SK-N-SH (cell line): Measurements from ENCODE around the gene CCNL2. TPM values are rescaled to one million over a fixed set of nuclear protein-coding genes. Genes with fewer than 3 reads are reported as not detected.
A peak's percentile ranks its signal among the peaks of the same experiment; 100 is the strongest.

Experiments used
- CTCF ChIA-PET: fragments of 300-600, 350-600 bp; formaldehyde crosslinking; extraction: SDS; loops from one replicate; lab custom pipeline; 2021; lab: Yijun Ruan, JAX
- POLR2A ChIA-PET: fragments of 350-600 bp; sonication (Branson Sonifier 250); formaldehyde crosslinking; extraction: SDS; loops from one replicate; lab custom pipeline; 2020; ENCODE audit warnings: antibody characterized with exemption, inconsistent platforms; lab: Yijun Ruan, JAX
- DNase-seq: peaks from one replicate; pipeline ENCODE4 v3.0.0; 2012
- H2AFZ ChIP-seq: fragments of 200-600 bp; sonication (generic); 2 replicates; pipeline ENCODE4 v1.8.1; 2016; ENCODE audit warnings: antibody characterized with exemption, mild to moderate bottlenecking, low read depth
- H3F3A ChIP-seq: fragments of 200-600 bp; sonication (generic); replicated peaks from 2 replicates; pipeline ENCODE3; 2016; ENCODE audit warnings: antibody characterized with exemption, mild to moderate bottlenecking; ENCODE audit not compliant: insufficient read depth
- H3K27ac ChIP-seq, 2 experiments: fragments of 200-500 bp in 1 of 2; fragments of 200-600 bp in 1 of 2; sonication (Bioruptor generic) in 1 of 2; sonication (generic), shearing (Covaris generic) in 1 of 2; 2 replicates each; pipeline versions ENCODE4 v1.5.1 to v1.6.1; 2014 to 2016; ENCODE audit warnings: low read depth in 2 of 2, inconsistent platforms in 1 of 2, low read length in 1 of 2, mild to moderate bottlenecking in 1 of 2, mixed read lengths in 1 of 2
- H3K27me3 ChIP-seq: fragments of 200-600 bp; sonication (generic), shearing (Covaris generic); 2 replicates; pipeline ENCODE4 v1.6.1; 2016; ENCODE audit warnings: mixed run types; ENCODE audit not compliant: insufficient read depth
- H3K36me3 ChIP-seq, 2 experiments: fragments of 200-500 bp in 1 of 2; fragments of 200-600 bp in 1 of 2; sonication (Bioruptor generic) in 1 of 2; sonication (generic) in 1 of 2; replicated peaks in 1 of 2; 2 replicates each; pipeline versions ENCODE3 to v1.5.1; 2014 to 2016; ENCODE audit warnings: low read length in 1 of 2, mild to moderate bottlenecking in 1 of 2; ENCODE audit not compliant: insufficient read depth in 2 of 2, control insufficient read depth in 1 of 2
- H3K4me1 ChIP-seq, 2 experiments: fragments of 200-500 bp in 1 of 2; fragments of 200-600 bp in 1 of 2; sonication (Bioruptor generic) in 1 of 2; sonication (generic), shearing (Covaris generic) in 1 of 2; 2 replicates each; pipeline versions ENCODE4 v1.5.1 to v1.6.1; 2014 to 2016; ENCODE audit warnings: low read depth in 1 of 2, low read length in 1 of 2, mixed run types in 1 of 2; ENCODE audit not compliant: insufficient read depth in 2 of 2, control insufficient read depth in 1 of 2
- H3K4me2 ChIP-seq: fragments of 200-600 bp; sonication (generic), shearing (Covaris generic); 2 replicates; pipeline ENCODE4 v1.6.1; 2017; ENCODE audit warnings: mixed run types
- H3K4me3 ChIP-seq, 2 experiments: fragments of 200-500 bp in 1 of 2; fragments of 200-600 bp in 1 of 2; sonication (Bioruptor generic) in 1 of 2; sonication (generic), shearing (Covaris generic) in 1 of 2; 2 replicates each; pipeline versions ENCODE4 v1.5.1 to v1.8.1; 2014 to 2016; ENCODE audit warnings: low read depth in 2 of 2, inconsistent platforms in 1 of 2, low read length in 1 of 2, mild to moderate bottlenecking in 1 of 2, mixed read lengths in 1 of 2, moderate library complexity in 1 of 2
- H3K79me2 ChIP-seq: fragments of 200-600 bp; sonication (generic); 2 replicates; pipeline ENCODE4 v1.8.1; 2017; ENCODE audit warnings: mild to moderate bottlenecking; ENCODE audit not compliant: insufficient read depth
- H3K9ac ChIP-seq: fragments of 200-600 bp; sonication (generic); 2 replicates; pipeline ENCODE4 v1.6.1; 2017; ENCODE audit warnings: mixed run types
- H3K9me2 ChIP-seq: fragments of 200-600 bp; sonication (generic); 2 replicates; pipeline ENCODE4 v1.6.1; 2017; ENCODE audit warnings: mixed run types
- H3K9me3 ChIP-seq: fragments of 200-600 bp; sonication (generic); 2 replicates; pipeline ENCODE4 v1.6.1; 2017; ENCODE audit warnings: mixed run types, mild to moderate bottlenecking, moderate library complexity
- H4K20me1 ChIP-seq: fragments of 200-600 bp; sonication (generic); 2 replicates; pipeline ENCODE4 v1.6.1; 2017; ENCODE audit warnings: mild to moderate bottlenecking, mixed run types; ENCODE audit not compliant: insufficient read depth
- CHD2 ChIP-seq: fragments of 150-350 bp; IDR thresholded peaks from 2 replicates; pipeline ENCODE4 v1.6.1; 2018; ENCODE audit warnings: low read length; ENCODE audit not compliant: partially characterized antibody
- FOSL2 ChIP-seq: IDR thresholded peaks from 2 replicates; pipeline ENCODE4 v1.4.0; 2012; ENCODE audit warnings: low read depth, mild to moderate bottlenecking, moderate library complexity, borderline replicate concordance
- FOXM1 ChIP-seq: IDR thresholded peaks from 2 replicates; pipeline ENCODE4 v1.4.0; 2012; ENCODE audit warnings: low read depth, mild to moderate bottlenecking
- GATA2 ChIP-seq: sonication (generic); formaldehyde crosslinking; IDR thresholded peaks from 2 replicates; pipeline ENCODE4 v1.5.0; 2020; ENCODE audit warnings: mild to moderate bottlenecking, missing genetic modification reagents
- MXI1 ChIP-seq: IDR thresholded peaks from 2 replicates; pipeline ENCODE4 v1.6.1; 2012; ENCODE audit warnings: mild to moderate bottlenecking, low read depth, low read length, improper control_type of control experiment
- RAD21 ChIP-seq: IDR thresholded peaks from 2 replicates; pipeline ENCODE4 v1.6.1; 2012; ENCODE audit warnings: mild to moderate bottlenecking, low read length
- RCOR1 ChIP-seq: fragments of 150-350 bp; IDR thresholded peaks from 2 replicates; pipeline ENCODE4 v1.6.1; 2017; ENCODE audit warnings: antibody characterized with exemption, low read length
- SMC3 ChIP-seq: IDR thresholded peaks from 2 replicates; pipeline ENCODE4 v1.6.1; 2012; ENCODE audit warnings: low read depth, low read length, improper control_type of control experiment
- TAF1 ChIP-seq: IDR thresholded peaks from 2 replicates; pipeline ENCODE4 v1.6.1; 2012; ENCODE audit warnings: low read depth, mild to moderate bottlenecking, low read length, moderate library complexity, borderline replicate concordance
- YY1 ChIP-seq: IDR thresholded peaks from 2 replicates; pipeline ENCODE4 v1.4.0; 2012; ENCODE audit warnings: low read depth, mild to moderate bottlenecking
- WGBS: methylation state at CpG from one replicate; pipeline ENCODE4 v1.1.6; 2017; ENCODE audit warnings: low lambda C conversion rate; 5-methylcytosine and 5-hydroxymethylcytosine counted together
- polyA plus RNA-seq, 3 experiments: library from polyadenylated mRNA; depleted of rRNA; stranded (reverse); fragments of >200 nt; gene quantifications; 2 replicates each; pipeline ENCODE4 v1.2.3, GENCODE V29; 2012
- TF ChIP-seq, protein P1 (sequence below): fragments of 150-350 bp; IDR thresholded peaks from 2 replicates; pipeline ENCODE4 v1.6.1; 2016; ENCODE audit warnings: mild to moderate bottlenecking, low read depth, low read length
- TF ChIP-seq, protein P2 (sequence below): IDR thresholded peaks from 2 replicates; pipeline ENCODE4 v1.4.0; 2012; ENCODE audit warnings: low read depth
- TF ChIP-seq, protein P3 (sequence below): fragments of 150-350 bp; IDR thresholded peaks from 2 replicates; pipeline ENCODE4 v1.6.1; 2017; ENCODE audit warnings: antibody characterized with exemption, low read length, low read depth, borderline replicate concordance
- TF ChIP-seq, protein P4 (sequence below): IDR thresholded peaks from 2 replicates; pipeline ENCODE4 v1.6.1; 2012; ENCODE audit warnings: mild to moderate bottlenecking, low read depth, low read length, moderate library complexity
- TF ChIP-seq, protein P5 (sequence below): IDR thresholded peaks from 2 replicates; pipeline ENCODE4; 2012
- TF ChIP-seq, protein P6 (sequence below): fragments of 200-600 bp; sonication (generic); IDR thresholded peaks from 2 replicates; pipeline ENCODE4 v1.6.1; 2017; ENCODE audit warnings: antibody characterized with exemption, mild to moderate bottlenecking, moderate library complexity

Gene CCNL2
- polyA plus RNA-seq, 1 of the 3 experiments (the other 2 are of a cell fraction), result 362 TPM

DNA sequence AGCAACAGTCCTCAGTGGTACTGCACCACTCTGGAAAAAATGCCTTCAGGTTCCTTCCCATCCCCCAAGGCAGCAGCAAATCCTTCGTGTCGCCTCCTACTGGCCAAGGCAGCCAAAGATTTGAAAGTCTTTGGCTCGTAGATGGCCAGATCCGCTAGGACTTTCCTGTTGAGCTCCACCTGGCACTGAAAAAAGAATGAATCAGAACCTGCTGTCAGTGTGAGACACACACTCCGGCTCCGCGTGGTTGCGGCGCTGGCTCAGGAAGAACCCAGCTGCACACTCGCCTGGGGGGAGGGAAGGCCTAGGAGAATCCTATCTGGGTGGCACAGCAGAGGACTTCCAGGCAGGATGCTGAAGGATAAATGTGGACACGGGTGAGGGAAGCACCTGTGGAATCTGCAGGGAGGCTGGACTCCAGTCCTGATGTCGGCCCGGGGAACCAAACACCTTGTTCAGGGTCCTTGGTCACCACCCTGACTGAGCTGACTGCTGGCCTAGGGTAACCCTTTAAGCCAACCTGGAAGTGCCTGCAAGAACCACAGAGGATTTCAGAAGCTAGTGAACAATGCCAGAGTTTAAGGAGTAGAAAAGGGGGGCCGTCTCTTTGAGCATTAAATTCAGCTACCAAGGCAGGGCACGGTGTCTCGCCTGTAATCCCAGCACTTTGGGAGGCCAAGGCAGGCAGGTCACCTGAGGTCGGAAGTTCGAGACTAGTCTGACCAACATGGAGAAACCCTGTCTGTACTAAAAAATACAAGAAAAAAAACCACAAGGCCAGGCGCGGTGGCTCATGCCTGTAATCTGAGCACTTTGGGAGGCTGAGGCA lies 3.2 kb upstream of the CCNL2 start:
- CTCF ChIA-PET, result interaction anchor here (0.6 to 1.9 kb wide), 7 partner anchors 11 to 103 kb away, joined by 3 to 8 read pairs (median 4); partner anchors contain the start of gene AURKAIP1
- no peaks in the 10 kb centered on the region for H3K27me3 ChIP-seq
- H2AFZ ChIP-seq, result no peak overlapping the region
- DNase-seq, result peak; percentile 63
- H3K9me3 ChIP-seq, result no peaks in the 10 kb centered on the region
- peaks cover 30% of the 10 kb centered on the region for H3F3A ChIP-seq
- peaks cover 12 to 34% of the 10 kb centered on the region in 2 experiments; a peak in 3 of 4 replicates for H3K4me1 ChIP-seq
- H3K4me2 ChIP-seq, result no peak overlapping the region
- H3K79me2 ChIP-seq, result peaks cover 89% of the 10 kb centered on the region
- H3K4me3 ChIP-seq, result peak overlapping the region in 1 of 2 experiments; percentile 16; a peak in 1 of 4 replicates
- TF ChIP-seq FOXM1 (no peak), FOSL2 (no peak), SMC3 (peak; percentile 24; the same call in 1 of the 2 replicates), YY1 (no peak), TAF1 (no peak), RCOR1 (no peak), GATA2 (CRISPR knock-in tag) (no peak), CHD2 (peak; percentile 75), RAD21 (no peak), MXI1 (no peak)
- TF ChIP-seq, protein P1, sequence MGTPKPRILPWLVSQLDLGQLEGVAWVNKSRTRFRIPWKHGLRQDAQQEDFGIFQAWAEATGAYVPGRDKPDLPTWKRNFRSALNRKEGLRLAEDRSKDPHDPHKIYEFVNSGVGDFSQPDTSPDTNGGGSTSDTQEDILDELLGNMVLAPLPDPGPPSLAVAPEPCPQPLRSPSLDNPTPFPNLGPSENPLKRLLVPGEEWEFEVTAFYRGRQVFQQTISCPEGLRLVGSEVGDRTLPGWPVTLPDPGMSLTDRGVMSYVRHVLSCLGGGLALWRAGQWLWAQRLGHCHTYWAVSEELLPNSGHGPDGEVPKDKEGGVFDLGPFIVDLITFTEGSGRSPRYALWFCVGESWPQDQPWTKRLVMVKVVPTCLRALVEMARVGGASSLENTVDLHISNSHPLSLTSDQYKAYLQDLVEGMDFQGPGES, result no peak
- TF ChIP-seq, protein P2, sequence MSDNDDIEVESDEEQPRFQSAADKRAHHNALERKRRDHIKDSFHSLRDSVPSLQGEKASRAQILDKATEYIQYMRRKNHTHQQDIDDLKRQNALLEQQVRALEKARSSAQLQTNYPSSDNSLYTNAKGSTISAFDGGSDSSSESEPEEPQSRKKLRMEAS, result no peak
- TF ChIP-seq, protein P3, sequence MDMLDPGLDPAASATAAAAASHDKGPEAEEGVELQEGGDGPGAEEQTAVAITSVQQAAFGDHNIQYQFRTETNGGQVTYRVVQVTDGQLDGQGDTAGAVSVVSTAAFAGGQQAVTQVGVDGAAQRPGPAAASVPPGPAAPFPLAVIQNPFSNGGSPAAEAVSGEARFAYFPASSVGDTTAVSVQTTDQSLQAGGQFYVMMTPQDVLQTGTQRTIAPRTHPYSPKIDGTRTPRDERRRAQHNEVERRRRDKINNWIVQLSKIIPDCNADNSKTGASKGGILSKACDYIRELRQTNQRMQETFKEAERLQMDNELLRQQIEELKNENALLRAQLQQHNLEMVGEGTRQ, result no peak
- TF ChIP-seq, protein P4, sequence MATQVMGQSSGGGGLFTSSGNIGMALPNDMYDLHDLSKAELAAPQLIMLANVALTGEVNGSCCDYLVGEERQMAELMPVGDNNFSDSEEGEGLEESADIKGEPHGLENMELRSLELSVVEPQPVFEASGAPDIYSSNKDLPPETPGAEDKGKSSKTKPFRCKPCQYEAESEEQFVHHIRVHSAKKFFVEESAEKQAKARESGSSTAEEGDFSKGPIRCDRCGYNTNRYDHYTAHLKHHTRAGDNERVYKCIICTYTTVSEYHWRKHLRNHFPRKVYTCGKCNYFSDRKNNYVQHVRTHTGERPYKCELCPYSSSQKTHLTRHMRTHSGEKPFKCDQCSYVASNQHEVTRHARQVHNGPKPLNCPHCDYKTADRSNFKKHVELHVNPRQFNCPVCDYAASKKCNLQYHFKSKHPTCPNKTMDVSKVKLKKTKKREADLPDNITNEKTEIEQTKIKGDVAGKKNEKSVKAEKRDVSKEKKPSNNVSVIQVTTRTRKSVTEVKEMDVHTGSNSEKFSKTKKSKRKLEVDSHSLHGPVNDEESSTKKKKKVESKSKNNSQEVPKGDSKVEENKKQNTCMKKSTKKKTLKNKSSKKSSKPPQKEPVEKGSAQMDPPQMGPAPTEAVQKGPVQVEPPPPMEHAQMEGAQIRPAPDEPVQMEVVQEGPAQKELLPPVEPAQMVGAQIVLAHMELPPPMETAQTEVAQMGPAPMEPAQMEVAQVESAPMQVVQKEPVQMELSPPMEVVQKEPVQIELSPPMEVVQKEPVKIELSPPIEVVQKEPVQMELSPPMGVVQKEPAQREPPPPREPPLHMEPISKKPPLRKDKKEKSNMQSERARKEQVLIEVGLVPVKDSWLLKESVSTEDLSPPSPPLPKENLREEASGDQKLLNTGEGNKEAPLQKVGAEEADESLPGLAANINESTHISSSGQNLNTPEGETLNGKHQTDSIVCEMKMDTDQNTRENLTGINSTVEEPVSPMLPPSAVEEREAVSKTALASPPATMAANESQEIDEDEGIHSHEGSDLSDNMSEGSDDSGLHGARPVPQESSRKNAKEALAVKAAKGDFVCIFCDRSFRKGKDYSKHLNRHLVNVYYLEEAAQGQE, result no peak
- TF ChIP-seq, protein P5, sequence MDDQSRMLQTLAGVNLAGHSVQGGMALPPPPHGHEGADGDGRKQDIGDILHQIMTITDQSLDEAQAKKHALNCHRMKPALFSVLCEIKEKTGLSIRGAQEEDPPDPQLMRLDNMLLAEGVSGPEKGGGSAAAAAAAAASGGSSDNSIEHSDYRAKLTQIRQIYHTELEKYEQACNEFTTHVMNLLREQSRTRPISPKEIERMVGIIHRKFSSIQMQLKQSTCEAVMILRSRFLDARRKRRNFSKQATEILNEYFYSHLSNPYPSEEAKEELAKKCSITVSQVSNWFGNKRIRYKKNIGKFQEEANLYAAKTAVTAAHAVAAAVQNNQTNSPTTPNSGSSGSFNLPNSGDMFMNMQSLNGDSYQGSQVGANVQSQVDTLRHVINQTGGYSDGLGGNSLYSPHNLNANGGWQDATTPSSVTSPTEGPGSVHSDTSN, result no peak
- TF ChIP-seq, protein P6, sequence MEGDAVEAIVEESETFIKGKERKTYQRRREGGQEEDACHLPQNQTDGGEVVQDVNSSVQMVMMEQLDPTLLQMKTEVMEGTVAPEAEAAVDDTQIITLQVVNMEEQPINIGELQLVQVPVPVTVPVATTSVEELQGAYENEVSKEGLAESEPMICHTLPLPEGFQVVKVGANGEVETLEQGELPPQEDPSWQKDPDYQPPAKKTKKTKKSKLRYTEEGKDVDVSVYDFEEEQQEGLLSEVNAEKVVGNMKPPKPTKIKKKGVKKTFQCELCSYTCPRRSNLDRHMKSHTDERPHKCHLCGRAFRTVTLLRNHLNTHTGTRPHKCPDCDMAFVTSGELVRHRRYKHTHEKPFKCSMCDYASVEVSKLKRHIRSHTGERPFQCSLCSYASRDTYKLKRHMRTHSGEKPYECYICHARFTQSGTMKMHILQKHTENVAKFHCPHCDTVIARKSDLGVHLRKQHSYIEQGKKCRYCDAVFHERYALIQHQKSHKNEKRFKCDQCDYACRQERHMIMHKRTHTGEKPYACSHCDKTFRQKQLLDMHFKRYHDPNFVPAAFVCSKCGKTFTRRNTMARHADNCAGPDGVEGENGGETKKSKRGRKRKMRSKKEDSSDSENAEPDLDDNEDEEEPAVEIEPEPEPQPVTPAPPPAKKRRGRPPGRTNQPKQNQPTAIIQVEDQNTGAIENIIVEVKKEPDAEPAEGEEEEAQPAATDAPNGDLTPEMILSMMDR, result peak; percentile 70
- H3K9me2 ChIP-seq, result no peaks in the 10 kb centered on the region
- no peaks in the 10 kb centered on the region for H4K20me1 ChIP-seq
- peak overlapping the region in 1 of 2 experiments; percentile 27; a peak in 1 of 4 replicates for H3K27ac ChIP-seq
- H3K9ac ChIP-seq, result no peak overlapping the region
- H3K36me3 ChIP-seq, result peaks cover 24 to 35% of the 10 kb centered on the region in 2 experiments
- WGBS, result 82% methylated on average over 19 of the region's 20 CpGs
- POLR2A ChIA-PET, result interaction anchor here (1.1 to 1.3 kb wide), 3 partner anchors 27 to 137 kb away, joined by 3 read pairs; partner anchors contain the start of gene AURKAIP1
